AG04450 (cell line): Measurements from ENCODE around the gene SPINT2. TPM values are rescaled to one million over a fixed set of nuclear protein-coding genes. Genes with fewer than 3 reads are reported as not detected.
"Not testable (repeated sequence)": the region's sequence is repeated elsewhere in the genome, so short reads cannot be mapped to it uniquely, and the experiment has no call there.

Source experiments
- CTCF ChIA-PET: fragments of 300-600, 350-600 bp; formaldehyde crosslinking; extraction: SDS; loops from one replicate; lab custom pipeline; 2022; ENCODE audit warnings: antibody characterized with exemption, inconsistent platforms; lab: Charles Lee
- POLR2A ChIA-PET: fragments of 350-600 bp; formaldehyde crosslinking; extraction: SDS; loops from one replicate; lab custom pipeline; 2021; ENCODE audit warnings: antibody characterized with exemption, inconsistent platforms; lab: Yijun Ruan, JAX
- DNase-seq: peaks from one replicate; pipeline ENCODE4 v3.0.0-alpha.2; 2011; ENCODE audit warnings: low read depth, low spot score
- H3K27ac ChIP-seq: one replicate; pipeline ENCODE4 v1.5.1; 2012; ENCODE audit warnings: low read depth, low read length, control low read depth
- H3K27me3 ChIP-seq: one replicate; pipeline ENCODE4 v1.6.0; 2012; ENCODE audit warnings: low read length; ENCODE audit not compliant: control insufficient read depth, insufficient read depth
- H3K4me3 ChIP-seq: 2 replicates; pipeline ENCODE4 v1.5.1; 2011; ENCODE audit warnings: mild to moderate bottlenecking, low read depth, low read length, control low read depth
- H3K9me3 ChIP-seq: 2 replicates; pipeline ENCODE4 v1.5.1; 2012; ENCODE audit warnings: low read length; ENCODE audit not compliant: control insufficient read depth, insufficient read depth
- polyA plus RNA-seq: library from polyadenylated mRNA; depleted of rRNA; stranded (reverse); fragments of >200 nt; gene quantifications from 2 replicates; pipeline ENCODE4 v1.2.3, GENCODE V29; 2011
- TF ChIP-seq, protein P1 (sequence below): IDR thresholded peaks from 2 replicates; pipeline ENCODE4 v1.5.1; 2011; ENCODE audit warnings: low read depth, low read length, control low read depth, inconsistent platforms

Gene SPINT2
- polyA plus RNA-seq, 1 experiment = 1.8 TPM

DNA sequence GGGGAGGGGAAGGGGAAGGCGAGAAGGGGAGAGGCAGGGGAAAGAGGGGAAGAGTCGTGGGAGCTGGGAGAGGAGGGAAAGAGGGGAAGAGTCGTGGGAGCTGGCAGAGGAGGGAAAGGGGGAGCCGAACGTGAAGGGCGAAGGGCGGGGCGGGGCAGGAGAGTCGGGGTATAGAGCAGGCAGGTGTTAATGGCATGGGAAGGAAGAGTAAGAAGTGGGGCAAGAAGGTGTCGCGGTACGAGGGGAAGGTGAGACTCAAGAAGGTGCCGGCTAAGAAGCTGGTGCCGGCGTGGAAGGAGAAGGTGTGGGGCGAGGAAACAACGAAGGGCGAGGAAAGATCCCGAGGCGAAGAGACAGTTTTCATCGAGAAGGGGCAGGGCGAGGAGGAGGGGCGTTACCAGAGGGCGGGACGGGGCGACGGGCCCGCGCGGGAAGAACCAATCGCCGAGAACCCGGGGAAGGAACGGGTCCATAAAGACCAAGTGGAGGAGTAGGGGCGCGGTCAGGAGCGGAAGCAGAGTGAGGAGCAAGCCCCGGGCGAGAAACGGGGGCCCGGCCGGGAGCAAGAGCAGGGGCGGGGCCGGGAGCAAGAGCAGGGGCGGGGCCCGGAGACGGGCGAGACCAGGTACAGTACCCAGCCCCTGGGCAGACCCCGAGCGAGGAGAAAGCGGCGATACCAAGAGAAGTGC lies 71.7 kb downstream of the SPINT2 start:
- POLR2A ChIA-PET = interaction anchor here (0.5 to 0.7 kb wide), 2 partner anchors 23 to 52 kb away, joined by 3 to 4 read pairs; partner anchors contain the start of gene GGN

DNA sequence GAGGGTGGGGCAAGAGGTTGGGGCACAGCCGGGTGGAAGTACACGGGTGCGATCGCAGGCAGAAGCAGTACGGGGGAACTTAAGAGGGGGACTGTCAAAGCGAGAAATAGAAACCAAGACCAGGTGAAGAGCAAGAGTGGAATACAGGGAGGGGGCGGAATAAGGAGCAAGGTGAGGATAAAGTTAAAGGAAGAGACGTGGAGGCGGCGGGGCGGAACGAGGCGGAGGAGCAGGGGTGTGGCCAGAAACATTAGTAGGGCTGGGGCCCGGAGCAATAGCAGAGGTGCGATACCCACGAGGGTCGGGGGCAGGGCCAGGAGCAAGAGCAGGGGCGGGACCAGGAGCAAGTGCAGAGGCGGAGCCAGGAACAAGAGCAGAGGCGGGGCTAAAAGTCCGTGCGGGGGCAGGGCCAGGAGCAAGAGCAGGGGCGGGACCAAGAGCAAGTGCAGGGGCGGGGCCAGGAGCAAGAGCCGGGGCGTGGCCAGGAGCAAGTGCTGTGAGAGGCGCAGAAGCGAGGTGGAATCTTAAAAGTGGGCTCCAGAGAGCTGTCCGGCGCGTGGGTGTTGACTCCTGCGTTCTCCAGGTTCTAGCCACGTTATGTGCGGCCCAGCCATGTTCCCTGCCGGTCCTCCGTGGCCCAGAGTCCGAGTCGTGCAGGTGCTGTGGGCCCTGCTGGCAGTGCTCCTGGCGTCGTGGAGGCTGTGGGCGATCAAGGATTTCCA lies 72.4 kb downstream of the SPINT2 start:
- Histone ChIP-seq H3K9me3 (no peaks in the 10 kb centered on the region; the same call in 1 of the 2 replicates), H3K27ac (peak overlapping the region; percentile 61), H3K4me3 (peak overlapping the region; percentile 94), H3K27me3 (no peaks in the 10 kb centered on the region)
- ChIA-PET POLR2A (interaction anchor here (0.5 kb wide), 1 partner anchor 23 kb away, joined by 3 read pairs; no protein-coding TSS in a partner anchor), CTCF (interaction anchor here (0.7 to 6.7 kb wide), 12 partner anchors 17 to 434 kb away, joined by 3 to 123 read pairs (median 4); partner anchors contain the start of genes FAM98C, KCNK6 and PSMD8)
- TF ChIP-seq, protein P1, sequence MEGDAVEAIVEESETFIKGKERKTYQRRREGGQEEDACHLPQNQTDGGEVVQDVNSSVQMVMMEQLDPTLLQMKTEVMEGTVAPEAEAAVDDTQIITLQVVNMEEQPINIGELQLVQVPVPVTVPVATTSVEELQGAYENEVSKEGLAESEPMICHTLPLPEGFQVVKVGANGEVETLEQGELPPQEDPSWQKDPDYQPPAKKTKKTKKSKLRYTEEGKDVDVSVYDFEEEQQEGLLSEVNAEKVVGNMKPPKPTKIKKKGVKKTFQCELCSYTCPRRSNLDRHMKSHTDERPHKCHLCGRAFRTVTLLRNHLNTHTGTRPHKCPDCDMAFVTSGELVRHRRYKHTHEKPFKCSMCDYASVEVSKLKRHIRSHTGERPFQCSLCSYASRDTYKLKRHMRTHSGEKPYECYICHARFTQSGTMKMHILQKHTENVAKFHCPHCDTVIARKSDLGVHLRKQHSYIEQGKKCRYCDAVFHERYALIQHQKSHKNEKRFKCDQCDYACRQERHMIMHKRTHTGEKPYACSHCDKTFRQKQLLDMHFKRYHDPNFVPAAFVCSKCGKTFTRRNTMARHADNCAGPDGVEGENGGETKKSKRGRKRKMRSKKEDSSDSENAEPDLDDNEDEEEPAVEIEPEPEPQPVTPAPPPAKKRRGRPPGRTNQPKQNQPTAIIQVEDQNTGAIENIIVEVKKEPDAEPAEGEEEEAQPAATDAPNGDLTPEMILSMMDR = no peak
- peak; percentile 67 for DNase-seq

More for the DNA sequence above, 71.7 kb downstream of the SPINT2 start:
- Histone ChIP-seq H3K4me3 (peak overlapping the region; percentile 94), H3K27me3 (no peaks in the 10 kb centered on the region), H3K9me3 (no peaks in the 10 kb centered on the region; the same call in 1 of the 2 replicates), H3K27ac (peak overlapping the region; percentile 70)
- TF ChIP-seq, protein P1 = no peak
- CTCF ChIA-PET = interaction anchor here (0.6 to 6.7 kb wide), 16 partner anchors 17 to 433 kb away, joined by 3 to 123 read pairs (median 4); partner anchors contain the start of genes FAM98C, KCNK6 and PSMD8
- DNase-seq = peak; percentile 83

DNA sequence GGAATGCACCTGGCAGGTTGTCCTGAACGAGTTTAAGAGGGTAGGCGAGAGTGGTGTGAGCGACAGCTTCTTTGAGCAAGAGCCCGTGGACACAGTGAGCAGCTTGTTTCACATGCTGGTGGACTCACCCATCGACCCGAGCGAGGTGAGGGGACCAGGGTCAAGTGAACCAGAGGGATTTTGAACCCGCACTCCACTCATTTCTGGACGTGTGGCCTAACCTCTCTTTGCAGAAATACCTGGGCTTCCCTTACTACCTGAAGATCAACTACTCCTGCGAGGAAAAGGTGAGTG lies 72.9 kb downstream of the SPINT2 start:
- Histone ChIP-seq H3K27ac (no peak overlapping the region), H3K9me3 (no peaks in the 10 kb centered on the region; the same call in 1 of the 2 replicates), H3K27me3 (no peaks in the 10 kb centered on the region), H3K4me3 (peak overlapping the region; percentile 94)
- ChIA-PET POLR2A (no interaction called here), CTCF (interaction anchor here (0.7 to 1.0 kb wide), 2 partner anchors 93 to 104 kb away, joined by 3 read pairs; no protein-coding TSS in a partner anchor)
- no peak for DNase-seq
- TF ChIP-seq, protein P1 = no peak

DNA sequence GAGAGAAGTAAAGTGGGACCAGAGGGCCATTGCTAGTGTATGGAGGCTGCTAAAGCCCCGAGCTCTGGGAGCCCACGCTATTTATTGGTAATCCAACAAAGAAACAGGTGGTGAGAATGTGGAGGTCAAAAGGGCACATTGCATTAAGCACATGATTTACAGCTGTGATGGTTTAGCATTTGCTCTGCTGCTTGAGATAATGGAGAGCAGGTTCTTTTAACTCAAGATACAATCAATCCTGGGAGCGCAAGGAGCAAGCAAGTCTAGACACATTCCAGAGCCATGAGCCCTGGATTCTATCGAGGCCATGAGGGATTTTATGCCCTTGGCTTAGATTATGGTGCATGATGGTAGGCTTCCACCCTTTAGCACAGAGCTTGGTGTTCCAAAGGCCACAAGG lies 74.6 kb downstream of the SPINT2 start:
- not testable (repeated sequence) for H3K4me3 ChIP-seq, H3K27ac ChIP-seq, DNase-seq, H3K27me3 ChIP-seq, H3K9me3 ChIP-seq
- ChIA-PET POLR2A (interaction anchor here (0.7 kb wide), 1 partner anchor 35 kb away, joined by 3 read pairs; the partner anchor contains the start of gene PSMD8), CTCF (interaction anchor here (0.9 to 1.6 kb wide), 3 partner anchors 64 to 105 kb away, joined by 3 to 8 read pairs (median 3); partner anchors contain the start of gene FAM98C)

DNA sequence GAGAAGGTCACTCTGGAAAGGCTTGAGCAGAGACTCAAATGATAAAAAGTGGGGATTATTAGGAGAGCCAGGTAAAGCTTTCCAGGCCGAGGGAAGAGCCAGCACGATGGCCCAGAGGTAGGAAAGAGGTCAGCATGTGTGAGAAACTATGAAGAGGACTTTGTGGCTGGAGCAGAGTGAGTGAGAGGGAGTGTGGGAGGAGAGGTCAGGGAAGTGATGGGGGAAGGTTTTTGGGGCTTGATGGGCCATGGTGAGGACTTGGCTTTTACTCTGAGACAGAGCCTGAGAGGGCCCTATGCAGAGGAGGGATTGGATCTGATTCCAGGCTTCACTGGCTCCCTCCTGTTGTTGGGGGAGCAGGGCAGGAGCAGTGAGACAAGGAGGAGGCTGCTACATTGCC lies 76.6 kb downstream of the SPINT2 start:
- Histone ChIP-seq H3K9me3 (no peaks in the 10 kb centered on the region; the same call in 1 of the 2 replicates), H3K27me3 (no peaks in the 10 kb centered on the region), H3K27ac (no peak overlapping the region), H3K4me3 (no peak overlapping the region)
- no peak for DNase-seq
- TF ChIP-seq, protein P1 = no peak
- POLR2A ChIA-PET = interaction anchor here (0.5 kb wide), 1 partner anchor 178 kb away, joined by 4 read pairs; no protein-coding TSS in a partner anchor
- CTCF ChIA-PET = no interaction called here
